Endometrial microvascular endothelial cells (primary cell): ENCODE measurements around the gene IRF3. TPM values are rescaled to one million over a fixed set of nuclear protein-coding genes. Genes with fewer than 3 reads are reported as not detected.

Experiments used
- total RNA-seq: library from RNA; depleted of rRNA; stranded (reverse); fragments of >200 nt; gene quantifications from one replicate; pipeline ENCODE4 v1.2.3, GENCODE V29; 2015; ENCODE audit errors: inconsistent ontology term

IRF3 gene
- total RNA-seq, 1 donor from 2014 or later, result 81.9 TPM

Other genes with a start within 250 kb of the IRF3 start
- not detected for gene PTH2, start 242.4 kb downstream of the IRF3 start, total RNA-seq
- not detected for gene GFY, start 240.5 kb downstream of the IRF3 start, total RNA-seq
- not detected for gene SLC17A7, start 224.3 kb downstream of the IRF3 start, total RNA-seq
- gene PIH1D1, start 214.0 kb downstream of the IRF3 start, total RNA-seq, result 97.7 TPM
- gene ALDH16A1, start 212.6 kb downstream of the IRF3 start, total RNA-seq, result 67.4 TPM
- 2.6 TPM for gene FLT3LG, start 191.6 kb downstream of the IRF3 start, total RNA-seq
- 2,035 TPM for gene RPL13A, start 178.2 kb downstream of the IRF3 start, total RNA-seq
- gene RPS11, start 169.4 kb downstream of the IRF3 start, total RNA-seq, result 3,348 TPM
- 93.4 TPM for gene FCGRT, start 153.2 kb downstream of the IRF3 start, total RNA-seq
- gene RCN3, start 137.9 kb downstream of the IRF3 start, total RNA-seq, result 38.2 TPM
- 107 TPM for gene NOSIP, start 85.3 kb downstream of the IRF3 start, total RNA-seq
- not detected for gene PRRG2, start 84.5 kb downstream of the IRF3 start, total RNA-seq
- 7.5 TPM for gene PRR12, start 74.7 kb downstream of the IRF3 start, total RNA-seq
- 45.0 TPM for gene RRAS, start 25.7 kb downstream of the IRF3 start, total RNA-seq
- gene SCAF1, start 23.6 kb downstream of the IRF3 start, total RNA-seq, result 73.5 TPM
- 51.6 TPM for gene BCL2L12, start 76 bp upstream of the IRF3 start, total RNA-seq
- gene PRMT1, start 11.4 kb upstream of the IRF3 start, total RNA-seq, result 456 TPM
- gene ADM5, start 23.7 kb upstream of the IRF3 start, total RNA-seq, result not detected
- 9.6 TPM for gene CPT1C, start 25.3 kb upstream of the IRF3 start, total RNA-seq
- not detected for gene TSKS, start 97.4 kb upstream of the IRF3 start, total RNA-seq
- gene AP2A1, start 101.1 kb upstream of the IRF3 start, total RNA-seq, result 125 TPM
- gene FUZ, start 147.4 kb upstream of the IRF3 start, total RNA-seq, result 10.6 TPM
- 31.7 TPM for gene MED25, start 152.4 kb upstream of the IRF3 start, total RNA-seq
- gene PTOV1, start 185.3 kb upstream of the IRF3 start, total RNA-seq, result 59.8 TPM
- gene PNKP, start 201.7 kb upstream of the IRF3 start, total RNA-seq, result 50.6 TPM
- gene AKT1S1, start 211.5 kb upstream of the IRF3 start, total RNA-seq, result 23.1 TPM
- 12.6 TPM for gene TBC1D17, start 211.8 kb upstream of the IRF3 start, total RNA-seq
- gene IL4I1, start 231.0 kb upstream of the IRF3 start, total RNA-seq, result 1.2 TPM